HCT116 (cell line): ENCODE data around the gene ARHGEF19. TPM values are rescaled to one million over a fixed set of nuclear protein-coding genes. Genes with fewer than 3 reads are reported as not detected.

Experiments used
- ATAC-seq: fragments of 200-7000 bp; cut with Tn5 transposase; 2 replicates; pipeline ENCODE4 v1.9.1; 2020; ENCODE audit warnings: mild to moderate bottlenecking, moderate library complexity
- BruUV-seq: library from RNA; stranded (reverse); fragments of 400-500 nt; replicated peaks from 2 replicates; lab custom pipeline; 2021; lab: Mats Ljungman, UMichigan
- CTCF ChIA-PET: fragments of 300-600 bp; sonication (Branson Sonifier 250); formaldehyde crosslinking; loops from one replicate; lab custom pipeline; 2021; ENCODE audit warnings: antibody characterized with exemption; lab: Charles Lee
- POLR2A ChIA-PET: fragments of 300-600, 350-600 bp; sonication (Branson Sonifier 250); formaldehyde crosslinking; loops from one replicate; lab custom pipeline; 2021; ENCODE audit warnings: antibody characterized with exemption; lab: Charles Lee
- RAD21 ChIA-PET, 2 experiments: fragments of 300-600 bp; sonication (Branson Sonifier 250); formaldehyde crosslinking; loops; one replicate each; lab custom pipeline; 2023; ENCODE audit warnings: low total read pairs in 2 of 2; ENCODE audit not compliant: uncharacterized antibody in 2 of 2, unreplicated experiment in 2 of 2, low non-redundant PET in 1 of 2; lab: Charles Lee
- DNase-seq: peaks from one replicate; pipeline ENCODE4 v3.0.0-alpha.2; 2010; ENCODE audit warnings: low read depth, low spot score
- H2AFZ ChIP-seq: fragments of 200-600 bp; shearing (Covaris generic), sonication (generic); 2 replicates; pipeline ENCODE4 v1.6.1; 2017; ENCODE audit warnings: low read depth, mixed run types, mixed read lengths, antibody characterized with exemption, low read length; ENCODE audit not compliant: poor library complexity, severe bottlenecking
- H3K27ac ChIP-seq: 2 replicates; pipeline ENCODE4 v1.5.1; 2012; ENCODE audit warnings: low read depth, low read length
- H3K27me3 ChIP-seq: fragments of 200-600 bp; sonication (generic); 2 replicates; pipeline ENCODE4 v1.6.1; 2016; ENCODE audit warnings: mixed run types, low read length, mixed read lengths; ENCODE audit not compliant: insufficient read depth
- H3K36me3 ChIP-seq, 2 experiments: fragments of 200-500 bp in 1 of 2; fragments of 200-600 bp in 1 of 2; sonication (Bioruptor generic) in 1 of 2; sonication (generic) in 1 of 2; 2 replicates each; pipeline versions ENCODE4 v1.5.1 to v1.6.1; 2014 to 2016; ENCODE audit warnings: low read length in 2 of 2, inconsistent platforms in 1 of 2, mixed read lengths in 1 of 2, mixed run types in 1 of 2; ENCODE audit not compliant: insufficient read depth in 2 of 2, control insufficient read depth in 1 of 2
- H3K4me1 ChIP-seq, 2 experiments: fragments of 200-600 bp in 1 of 2; sonication (generic) in 1 of 2; 2 replicates each; pipeline versions ENCODE4 v1.5.1 to v1.6.1; 2012 to 2017; ENCODE audit warnings: low read length in 2 of 2, inconsistent platforms in 1 of 2, mild to moderate bottlenecking in 1 of 2, mixed read lengths in 1 of 2, mixed run types in 1 of 2, moderate library complexity in 1 of 2; ENCODE audit not compliant: insufficient read depth in 2 of 2, control insufficient read depth in 1 of 2
- H3K4me2 ChIP-seq: fragments of 200-600 bp; sonication (generic); 2 replicates; pipeline ENCODE4 v1.6.1; 2017; ENCODE audit warnings: mixed run types, low read length, mixed read lengths
- H3K4me3 ChIP-seq, 2 experiments: fragments of 200-600 bp in 1 of 2; sonication (generic) in 1 of 2; replicated peaks in 1 of 2; 2 replicates each; pipeline ENCODE4 v1.5.1; 2011 to 2016; ENCODE audit warnings: low read length in 2 of 2, control low read depth in 1 of 2, low read depth in 1 of 2, mild to moderate bottlenecking in 1 of 2, mixed read lengths in 1 of 2, mixed run types in 1 of 2
- H3K79me2 ChIP-seq: fragments of 200-600 bp; sonication (generic); 2 replicates; pipeline ENCODE4 v1.6.1; 2017; ENCODE audit warnings: mild to moderate bottlenecking, mixed run types, low read length, moderate library complexity, mixed read lengths; ENCODE audit not compliant: insufficient read depth
- H3K9ac ChIP-seq: fragments of 200-600 bp; sonication (generic); 2 replicates; pipeline ENCODE4 v1.6.1; 2016; ENCODE audit warnings: low read length, mixed read lengths
- H3K9me2 ChIP-seq: fragments of 200-600 bp; sonication (generic), shearing (Covaris generic); 2 replicates; pipeline ENCODE4 v1.6.1; 2017; ENCODE audit warnings: mixed run types, mild to moderate bottlenecking, moderate library complexity; ENCODE audit not compliant: insufficient read depth
- H3K9me3 ChIP-seq, 2 experiments: fragments of 200-500 bp in 1 of 2; fragments of 200-600 bp in 1 of 2; sonication (Bioruptor generic) in 1 of 2; sonication (generic) in 1 of 2; 2 replicates each; pipeline ENCODE4 v1.6.1; 2014 to 2017; ENCODE audit warnings: low read length in 2 of 2, mixed read lengths in 2 of 2, inconsistent platforms in 1 of 2, low read depth in 1 of 2, mild to moderate bottlenecking in 1 of 2, mixed run types in 1 of 2, moderate library complexity in 1 of 2; ENCODE audit not compliant: control insufficient read depth in 1 of 2, insufficient read depth in 1 of 2
- H4K20me1 ChIP-seq: fragments of 200-600 bp; sonication (generic), shearing (Covaris generic); 2 replicates; pipeline ENCODE4 v1.6.1; 2017; ENCODE audit warnings: mixed run types, mild to moderate bottlenecking, moderate library complexity; ENCODE audit not compliant: insufficient read depth
- EGR1 ChIP-seq: IDR thresholded peaks from 2 replicates; pipeline ENCODE4 v1.6.1; 2012; ENCODE audit warnings: low read depth
- ELF1 ChIP-seq: IDR thresholded peaks from 2 replicates; pipeline ENCODE4 v1.6.1; 2012; ENCODE audit warnings: low read depth, borderline replicate concordance
- FOSL1 ChIP-seq: IDR thresholded peaks from 2 replicates; pipeline ENCODE4 v1.6.1; 2012; ENCODE audit warnings: low read depth
- POLR2A ChIP-seq: IDR thresholded peaks from 2 replicates; pipeline ENCODE4 v1.7.0; 2011; ENCODE audit warnings: borderline replicate concordance; ENCODE audit not compliant: insufficient read depth, insufficient read length; ENCODE audit errors: extremely low read depth
- POLR2AphosphoS5 ChIP-seq: IDR thresholded peaks from 2 replicates; pipeline ENCODE4 v1.6.1; 2011; ENCODE audit warnings: mild to moderate bottlenecking, low read depth, low read length, moderate library complexity
- SIN3A ChIP-seq: IDR thresholded peaks from 2 replicates; pipeline ENCODE4 v1.6.1; 2012; ENCODE audit warnings: low read depth
- SP1 ChIP-seq: IDR thresholded peaks from 2 replicates; pipeline ENCODE4 v1.6.1; 2012; ENCODE audit warnings: low read depth
- TCF7L2 ChIP-seq: IDR thresholded peaks from 2 replicates; pipeline ENCODE4 v1.7.0; 2011; ENCODE audit warnings: borderline replicate concordance, inconsistent platforms; ENCODE audit not compliant: insufficient read depth, insufficient read length; ENCODE audit errors: extremely low read depth
- YY1 ChIP-seq: IDR thresholded peaks from 2 replicates; pipeline ENCODE4 v1.6.1; 2011; ENCODE audit warnings: low read length, low read depth, moderate library complexity, mild to moderate bottlenecking; ENCODE audit not compliant: insufficient replicate concordance; ENCODE audit errors: extremely low read depth
- ZBTB33 ChIP-seq: IDR thresholded peaks from 2 replicates; pipeline ENCODE4 v1.6.1; 2011; ENCODE audit warnings: mild to moderate bottlenecking, low read length, moderate library complexity; ENCODE audit not compliant: insufficient replicate concordance; ENCODE audit errors: extremely low read depth
- ZFX ChIP-seq: fragments of 450-650 bp; IDR thresholded peaks from 2 replicates; pipeline ENCODE4 v1.6.1; 2017
- ZNF274 ChIP-seq: fragments of 200-500 bp; sonication (Bioruptor generic); IDR thresholded peaks from 2 replicates; pipeline ENCODE4 v1.6.1; 2014; ENCODE audit warnings: mild to moderate bottlenecking, low read depth, low read length, inconsistent platforms
- intact Hi-C: fragments of 100-400 bp; cut with micrococcal nuclease; formaldehyde crosslinking; loops from 2 replicates; pipeline ENCODE4 v1.10.0; 2022
- total RNA-seq: library from RNA; stranded (reverse); gene quantifications from one replicate; pipeline ENCODE4 v1.2.1, GENCODE V29; 2021; ENCODE audit not compliant: unreplicated experiment
- TF ChIP-seq, protein P1 (sequence below): IDR thresholded peaks from 2 replicates; pipeline ENCODE4 v1.6.1; 2012

The ARHGEF19 gene
- total RNA-seq, 1 experiment from 2014 or later: 59.7 TPM

DNA sequence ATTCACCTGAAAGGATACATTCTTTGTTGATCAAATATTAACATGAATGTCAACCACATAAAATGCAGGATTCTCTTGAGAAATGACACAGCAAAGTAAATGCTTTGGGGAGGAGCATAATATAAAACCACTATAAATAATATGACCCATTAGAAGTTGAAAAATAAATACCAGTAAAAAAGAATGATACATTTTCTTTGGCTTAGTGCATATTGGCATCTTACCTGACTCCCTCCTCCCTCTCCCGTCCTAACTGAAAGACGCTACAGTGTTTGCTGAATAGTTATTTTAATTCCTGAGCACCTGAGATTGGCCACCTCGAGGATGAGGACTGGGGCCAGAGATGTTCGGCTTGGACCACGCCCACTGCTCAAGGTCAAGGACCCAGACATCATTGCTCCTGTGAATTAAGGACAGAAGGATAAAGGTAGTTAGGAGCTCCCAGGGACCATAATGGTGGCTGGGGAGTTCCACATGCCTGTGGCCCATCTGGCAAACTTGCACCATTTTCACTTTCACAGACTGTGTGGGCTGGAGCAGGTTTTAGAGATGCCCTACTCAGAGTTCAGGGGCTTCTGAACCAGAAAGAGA is 41.0 kb upstream of the ARHGEF19 start:
- TF ChIP-seq SIN3A (no peak), SP1 (no peak), ZFX (no peak), EGR1 (no peak), ELF1 (no peak), FOSL1 (no peak), TCF7L2 (no peak), ZNF274 (no peak), POLR2A (no peak), YY1 (no peak), POLR2AphosphoS5 (no peak), ZBTB33 (no peak)
- TF ChIP-seq, protein P1, sequence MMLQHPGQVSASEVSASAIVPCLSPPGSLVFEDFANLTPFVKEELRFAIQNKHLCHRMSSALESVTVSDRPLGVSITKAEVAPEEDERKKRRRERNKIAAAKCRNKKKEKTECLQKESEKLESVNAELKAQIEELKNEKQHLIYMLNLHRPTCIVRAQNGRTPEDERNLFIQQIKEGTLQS: no peak

More for the DNA sequence above, 41.0 kb upstream of the ARHGEF19 start:
- RAD21 ChIA-PET: no interaction called here
- H3K4me1 ChIP-seq: peaks cover 0 to 18% of the 10 kb centered on the region in 2 experiments; a peak in 2 of 4 replicates
- peaks cover 7 to 30% of the 10 kb centered on the region in 2 experiments; a peak in 2 of 4 replicates for H3K36me3 ChIP-seq
- POLR2A ChIA-PET: no interaction called here
- H3K27ac ChIP-seq: no peak overlapping the region
- DNase-seq (no peak), ATAC-seq (no peak)
- no peaks in the 10 kb centered on the region for H3K79me2 ChIP-seq
- no peaks in the 10 kb centered on the region for H3K9me3 ChIP-seq
- CTCF ChIA-PET: no interaction called here
- no peaks in the 10 kb centered on the region for H4K20me1 ChIP-seq
- H3K4me3 ChIP-seq: no peak overlapping the region
- intact Hi-C loops: no loop called here
- no peak overlapping the region for H3K4me2 ChIP-seq
- no peaks in the 10 kb centered on the region for H3K27me3 ChIP-seq
- H3K9me2 ChIP-seq: no peaks in the 10 kb centered on the region
- H3K9ac ChIP-seq: no peak overlapping the region
- no peak overlapping the region for H2AFZ ChIP-seq
- no TSS peak for BruUV-seq
